HEK293 (cell line): ENCODE measurements around the gene WIPF3.

ENCODE experiments used
- CTCF ChIA-PET: fragments of 350-600 bp; formaldehyde crosslinking; extraction: SDS; loops from one replicate; lab custom pipeline; 2021; ENCODE audit warnings: antibody characterized with exemption; lab: Yijun Ruan, JAX
- POLR2A ChIA-PET: fragments of 300-600 bp; formaldehyde crosslinking; extraction: SDS; loops from one replicate; lab custom pipeline; 2020; ENCODE audit warnings: antibody characterized with exemption, inconsistent platforms; lab: Yijun Ruan, JAX
- H3K27ac ChIP-seq: fragments of 200-500 bp; sonication (Bioruptor generic); 2 replicates; pipeline ENCODE4 v1.5.1; 2014; ENCODE audit warnings: low read depth, low read length, control low read depth, inconsistent platforms; ENCODE audit errors: extremely low read depth
- H3K36me3 ChIP-seq, 2 experiments: fragments of 200-500 bp in 1 of 2; sonication (Bioruptor generic) in 1 of 2; 1 replicate in 1 of 2; 2 replicates in 1 of 2; pipeline ENCODE4 v1.5.1; 2014 to 2017; ENCODE audit warnings: inconsistent platforms in 2 of 2, low read length in 2 of 2; ENCODE audit not compliant: control insufficient read depth in 2 of 2, insufficient read depth in 1 of 2
- H3K4me1 ChIP-seq: fragments of 200-500 bp; sonication (Bioruptor generic); 2 replicates; pipeline ENCODE4 v1.5.1; 2014; ENCODE audit warnings: mild to moderate bottlenecking, low read length, inconsistent platforms; ENCODE audit not compliant: control insufficient read depth, insufficient read depth
- H3K4me3 ChIP-seq: 2 replicates; pipeline ENCODE4 v1.5.1; 2011; ENCODE audit warnings: low read depth, mild to moderate bottlenecking, control low read depth, low read length, moderate library complexity
- H3K9me3 ChIP-seq: fragments of 200-500 bp; sonication (Bioruptor generic); 2 replicates; pipeline ENCODE4 v1.5.1; 2014; ENCODE audit warnings: low read depth, low read length, inconsistent platforms; ENCODE audit not compliant: control insufficient read depth, insufficient read depth
- BCL6B ChIP-seq: fragments of 450-650 bp; formaldehyde crosslinking; IDR thresholded peaks from 2 replicates; pipeline ENCODE4 v1.5.1; 2017; ENCODE audit warnings: missing biosample characterization, missing genetic modification characterization
- FEZF1 ChIP-seq: fragments of 450-650 bp; formaldehyde crosslinking; IDR thresholded peaks from 2 replicates; pipeline ENCODE4 v1.5.1; 2016; ENCODE audit warnings: missing biosample characterization, missing genetic modification characterization
- KLF10 ChIP-seq: fragments of 450-650 bp; IDR thresholded peaks from 2 replicates; pipeline ENCODE4 v1.5.1; 2018; ENCODE audit warnings: missing biosample characterization, mild to moderate bottlenecking, missing genetic modification characterization
- KLF7 ChIP-seq: fragments of 450-650 bp; formaldehyde crosslinking; IDR thresholded peaks from 2 replicates; pipeline ENCODE4 v1.5.1; 2016; ENCODE audit warnings: missing biosample characterization, missing genetic modification characterization, borderline replicate concordance
- PRDM2 ChIP-seq: fragments of 450-650 bp; formaldehyde crosslinking; IDR thresholded peaks from 2 replicates; pipeline ENCODE4 v1.5.1; 2016; ENCODE audit warnings: missing biosample characterization, missing genetic modification characterization, borderline replicate concordance
- RBAK ChIP-seq: fragments of 450-650 bp; formaldehyde crosslinking; IDR thresholded peaks from 2 replicates; pipeline ENCODE4 v1.5.1; 2016; ENCODE audit warnings: missing biosample characterization, missing genetic modification characterization
- SETDB1 ChIP-seq: IDR thresholded peaks from one replicate; pipeline ENCODE4 v1.6.1; 2017; ENCODE audit warnings: mild to moderate bottlenecking, low read length, moderate library complexity, mixed read lengths; ENCODE audit not compliant: insufficient read length
- TSHZ1 ChIP-seq: fragments of 450-650 bp; formaldehyde crosslinking; IDR thresholded peaks from 2 replicates; pipeline ENCODE4 v1.5.1; 2016; ENCODE audit warnings: missing biosample characterization, missing genetic modification characterization, borderline replicate concordance
- WT1 ChIP-seq: fragments of 450-650 bp; formaldehyde crosslinking; IDR thresholded peaks from 2 replicates; pipeline ENCODE4 v1.5.1; 2016; ENCODE audit warnings: missing biosample characterization, missing genetic modification characterization
- ZBTB7A ChIP-seq: fragments of 450-650 bp; formaldehyde crosslinking; IDR thresholded peaks from 2 replicates; pipeline ENCODE4 v1.5.1; 2016; ENCODE audit warnings: low read depth, missing biosample characterization, missing genetic modification characterization
- ZNF18 ChIP-seq: fragments of 450-650 bp; formaldehyde crosslinking; IDR thresholded peaks from 2 replicates; pipeline ENCODE4 v1.5.1; 2016; ENCODE audit warnings: missing biosample characterization, missing genetic modification characterization
- ZNF221 ChIP-seq: fragments of 450-650 bp; formaldehyde crosslinking; IDR thresholded peaks from 2 replicates; pipeline ENCODE4 v1.5.1; 2017; ENCODE audit warnings: missing biosample characterization, missing genetic modification characterization, borderline replicate concordance
- ZNF266 ChIP-seq: fragments of 450-650 bp; formaldehyde crosslinking; IDR thresholded peaks from 2 replicates; pipeline ENCODE4 v1.5.1; 2016; ENCODE audit warnings: missing biosample characterization, missing genetic modification characterization, low read depth
- ZNF274 ChIP-seq, 2 experiments: fragments of 200-500 bp in 1 of 2; fragments of 450-650 bp in 1 of 2; sonication (Bioruptor generic) in 1 of 2; formaldehyde crosslinking in 1 of 2; IDR thresholded peaks; 2 replicates each; pipeline versions ENCODE4 v1.5.1 to v1.6.1; 2014 to 2016; ENCODE audit warnings: borderline replicate concordance in 1 of 2, inconsistent platforms in 1 of 2, low read length in 1 of 2, missing biosample characterization in 1 of 2, missing genetic modification characterization in 1 of 2
- ZNF311 ChIP-seq: fragments of 450-650 bp; formaldehyde crosslinking; IDR thresholded peaks from 2 replicates; pipeline ENCODE4 v1.5.1; 2017; ENCODE audit warnings: missing biosample characterization, missing genetic modification characterization, borderline replicate concordance
- ZNF335 ChIP-seq: fragments of 450-650 bp; formaldehyde crosslinking; conservative IDR thresholded peaks from 2 replicates; pipeline ENCODE4 v1.5.1; 2016; ENCODE audit warnings: missing biosample characterization, missing genetic modification characterization
- ZNF416 ChIP-seq: fragments of 450-650 bp; formaldehyde crosslinking; IDR thresholded peaks from 2 replicates; pipeline ENCODE4 v1.5.1; 2016; ENCODE audit warnings: missing biosample characterization, missing genetic modification characterization
- ZNF514 ChIP-seq: fragments of 450-650 bp; formaldehyde crosslinking; IDR thresholded peaks from 2 replicates; pipeline ENCODE4 v1.5.1; 2016; ENCODE audit warnings: missing biosample characterization, missing genetic modification characterization
- ZNF629 ChIP-seq: fragments of 450-650 bp; formaldehyde crosslinking; IDR thresholded peaks from 2 replicates; pipeline ENCODE4 v1.5.1; 2017; ENCODE audit warnings: missing biosample characterization, missing genetic modification characterization
- ZNF660 ChIP-seq: fragments of 450-650 bp; IDR thresholded peaks from 2 replicates; pipeline ENCODE4 v1.5.1; 2018; ENCODE audit warnings: missing biosample characterization, mild to moderate bottlenecking, missing genetic modification characterization
- ZNF670 ChIP-seq: fragments of 450-650 bp; formaldehyde crosslinking; IDR thresholded peaks from 2 replicates; pipeline ENCODE4 v1.5.1; 2016; ENCODE audit warnings: missing biosample characterization, missing genetic modification characterization, low read depth
- ZNF791 ChIP-seq: fragments of 450-650 bp; formaldehyde crosslinking; IDR thresholded peaks from 2 replicates; pipeline ENCODE4 v1.5.1; 2016; ENCODE audit warnings: missing biosample characterization, missing genetic modification characterization
- ZNF837 ChIP-seq: fragments of 450-650 bp; formaldehyde crosslinking; IDR thresholded peaks from 2 replicates; pipeline ENCODE4 v1.5.1; 2016; ENCODE audit warnings: missing biosample characterization, missing genetic modification characterization
- ZNF843 ChIP-seq: fragments of 450-650 bp; formaldehyde crosslinking; IDR thresholded peaks from 2 replicates; pipeline ENCODE4 v1.5.1; 2016; ENCODE audit warnings: missing biosample characterization, missing genetic modification characterization
- ZSCAN30 ChIP-seq: fragments of 450-650 bp; IDR thresholded peaks from 2 replicates; pipeline ENCODE4 v1.5.1; 2018; ENCODE audit warnings: missing biosample characterization, mild to moderate bottlenecking, missing genetic modification characterization, moderate library complexity

The WIPF3 gene

GRCh38 chr7:29859104-29859503, 52.8 kb downstream of the WIPF3 start:
- no peak overlapping the region for H3K27ac ChIP-seq
- POLR2A ChIA-PET: no interaction called here

GRCh38 chr7:29859524-29860185, 53.3 kb downstream of the WIPF3 start:
- Histone ChIP-seq H3K36me3 (no peaks in the 10 kb centered on the region), H3K9me3 (no peaks in the 10 kb centered on the region), H3K4me3 (no peak overlapping the region), H3K27ac (no peak overlapping the region), H3K4me1 (peaks cover 13% of the 10 kb centered on the region)
- CTCF ChIA-PET: interaction anchor here (0.5 to 1.1 kb wide), 2 partner anchors 10 to 14 kb away, joined by 3 to 4 read pairs; no protein-coding TSS in a partner anchor
- POLR2A ChIA-PET: no interaction called here
- TF ChIP-seq ZBTB7A (no peak), ZNF837 (tag by site-specific recombination) (no peak), ZNF629 (tag by site-specific recombination) (no peak), KLF7 (no peak), RBAK (tag by site-specific recombination) (no peak), ZNF660 (tag by site-specific recombination) (no peak), TSHZ1 (tag by site-specific recombination) (no peak), ZNF18 (no peak), PRDM2 (tag by site-specific recombination) (no peak)

More at GRCh38 chr7:29859104-29859503, 52.8 kb downstream of the WIPF3 start:
- CTCF ChIA-PET: interaction anchor here (0.5 to 1.1 kb wide), 3 partner anchors 10 to 25 kb away, joined by 3 to 4 read pairs (median 3); no protein-coding TSS in a partner anchor
- Histone ChIP-seq H3K4me1 (peaks cover 17% of the 10 kb centered on the region), H3K4me3 (no peak overlapping the region), H3K36me3 (no peaks in the 10 kb centered on the region), H3K9me3 (no peaks in the 10 kb centered on the region)
- no peak for TF ChIP-seq ZNF221
- no peak for TF ChIP-seq ZNF416 (tag by site-specific recombination)
- no peak for TF ChIP-seq ZSCAN30 (tag by site-specific recombination)
- no peak for TF ChIP-seq ZNF335
- TF ChIP-seq ZNF266 (tag by site-specific recombination): no peak
- no peak for TF ChIP-seq BCL6B (tag by site-specific recombination)
- no peak for TF ChIP-seq WT1 (tag by site-specific recombination)
- TF ChIP-seq KLF10 (tag by site-specific recombination): no peak
- TF ChIP-seq ZNF843 (tag by site-specific recombination): no peak
- no peak for TF ChIP-seq ZNF311
- TF ChIP-seq ZNF274 (IDR thresholded peaks at IDR 0.05; ENCODE audit: low read length): no peak
- TF ChIP-seq ZNF274 (tag by site-specific recombination; IDR thresholded peaks at IDR 0.05; ENCODE audit: borderline replicate concordance): no peak
- TF ChIP-seq SETDB1: no peak
- no peak for TF ChIP-seq ZNF791 (tag by site-specific recombination)
- no peak for TF ChIP-seq ZNF514
- TF ChIP-seq FEZF1 (tag by site-specific recombination): no peak
- no peak for TF ChIP-seq ZNF670 (tag by site-specific recombination)
